Ishikawa (cell line): Measurements from ENCODE around the gene TTLL10.

Source experiments
- CEBPB ChIP-seq: IDR thresholded peaks from 2 replicates; pipeline ENCODE4 v1.6.1; 2012
- CREB1 ChIP-seq: IDR thresholded peaks from 2 replicates; pipeline ENCODE4 v1.6.1; 2012; ENCODE audit warnings: low read depth
- EGR1 ChIP-seq: IDR thresholded peaks from 2 replicates; pipeline ENCODE4 v1.6.1; 2012
- EP300 ChIP-seq: IDR thresholded peaks from 2 replicates; pipeline ENCODE4 v1.6.1; 2012; ENCODE audit warnings: borderline replicate concordance
- FOXM1 ChIP-seq: IDR thresholded peaks from 2 replicates; pipeline ENCODE4 v1.6.1; 2012; ENCODE audit warnings: low read depth, borderline replicate concordance
- NFIC ChIP-seq: IDR thresholded peaks from 2 replicates; pipeline ENCODE4 v1.6.1; 2012
- RAD21 ChIP-seq: IDR thresholded peaks from 2 replicates; pipeline ENCODE4 v1.6.1; 2012; ENCODE audit warnings: low read depth
- TAF1 ChIP-seq: IDR thresholded peaks from 2 replicates; pipeline ENCODE4 v1.6.1; 2012; ENCODE audit warnings: low read depth, mild to moderate bottlenecking
- TCF12 ChIP-seq: IDR thresholded peaks from 2 replicates; pipeline ENCODE4 v1.6.1; 2012; ENCODE audit warnings: low read depth
- TEAD4 ChIP-seq: IDR thresholded peaks from 2 replicates; pipeline ENCODE4 v1.6.1; 2012
- YY1 ChIP-seq: IDR thresholded peaks from 2 replicates; pipeline ENCODE4 v1.6.1; 2012; ENCODE audit warnings: low read depth
- ZBTB7A ChIP-seq: IDR thresholded peaks from 2 replicates; pipeline ENCODE4 v1.6.1; 2012; ENCODE audit warnings: low read depth
- TF ChIP-seq, protein P1 (sequence below): IDR thresholded peaks from 2 replicates; pipeline ENCODE4 v1.6.1; 2012
- TF ChIP-seq, protein P2 (sequence below): IDR thresholded peaks from 2 replicates; pipeline ENCODE4 v1.6.1; 2012; ENCODE audit warnings: low read depth, mild to moderate bottlenecking
- TF ChIP-seq, protein P3 (sequence below): IDR thresholded peaks from 2 replicates; pipeline ENCODE4 v1.6.1; 2012

Gene TTLL10

DNA sequence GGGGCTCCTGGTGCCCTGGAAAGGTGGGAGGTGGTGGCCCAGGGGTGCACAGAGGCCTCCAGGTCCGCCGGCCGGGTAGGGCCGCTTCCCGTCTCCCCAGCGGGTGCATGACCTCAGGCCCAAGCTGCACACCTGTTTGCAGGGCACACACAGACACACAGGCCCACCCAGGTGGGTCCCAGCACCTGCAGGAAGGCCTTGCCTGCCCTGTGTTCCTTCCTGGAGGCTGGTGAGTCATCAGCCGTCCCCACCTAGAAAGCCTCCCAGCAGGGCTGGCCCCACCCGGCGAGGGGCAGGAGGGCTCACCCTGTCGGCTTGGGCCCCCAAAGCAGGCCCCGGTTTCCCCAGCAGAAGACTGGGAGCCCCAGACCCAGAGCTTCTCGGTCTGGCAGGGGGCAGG, 23.6 kb upstream of the TTLL10 start:
- TF ChIP-seq, protein P1, sequence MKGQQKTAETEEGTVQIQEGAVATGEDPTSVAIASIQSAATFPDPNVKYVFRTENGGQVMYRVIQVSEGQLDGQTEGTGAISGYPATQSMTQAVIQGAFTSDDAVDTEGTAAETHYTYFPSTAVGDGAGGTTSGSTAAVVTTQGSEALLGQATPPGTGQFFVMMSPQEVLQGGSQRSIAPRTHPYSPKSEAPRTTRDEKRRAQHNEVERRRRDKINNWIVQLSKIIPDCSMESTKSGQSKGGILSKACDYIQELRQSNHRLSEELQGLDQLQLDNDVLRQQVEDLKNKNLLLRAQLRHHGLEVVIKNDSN, result no peak
- no peak for TF ChIP-seq RAD21
- no peak for TF ChIP-seq EP300
- no peak for TF ChIP-seq CREB1

DNA sequence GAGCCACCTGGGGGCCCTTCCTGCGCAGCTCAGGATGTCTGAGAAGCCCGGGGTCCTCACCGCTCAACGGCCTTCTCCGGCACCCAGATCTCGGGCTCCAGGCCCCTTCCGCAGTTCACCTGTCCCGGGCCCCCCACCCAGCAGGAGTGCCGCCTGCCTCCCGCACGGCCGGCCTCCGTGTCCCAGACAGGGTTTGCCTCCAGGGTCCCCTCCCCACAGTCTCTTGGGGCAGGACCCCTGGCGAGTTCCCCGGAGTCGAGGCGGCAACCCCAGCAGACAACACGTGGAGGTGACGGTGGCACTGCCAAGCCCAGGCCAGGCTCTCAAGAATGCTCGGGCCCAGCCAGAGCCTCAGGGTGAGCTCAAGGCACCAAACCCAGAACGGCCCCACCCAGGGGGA, 22.4 kb upstream of the TTLL10 start:
- no peak for TF ChIP-seq TAF1
- TF ChIP-seq, protein P1, result no peak
- no peak for TF ChIP-seq ZBTB7A
- TF ChIP-seq, protein P2, sequence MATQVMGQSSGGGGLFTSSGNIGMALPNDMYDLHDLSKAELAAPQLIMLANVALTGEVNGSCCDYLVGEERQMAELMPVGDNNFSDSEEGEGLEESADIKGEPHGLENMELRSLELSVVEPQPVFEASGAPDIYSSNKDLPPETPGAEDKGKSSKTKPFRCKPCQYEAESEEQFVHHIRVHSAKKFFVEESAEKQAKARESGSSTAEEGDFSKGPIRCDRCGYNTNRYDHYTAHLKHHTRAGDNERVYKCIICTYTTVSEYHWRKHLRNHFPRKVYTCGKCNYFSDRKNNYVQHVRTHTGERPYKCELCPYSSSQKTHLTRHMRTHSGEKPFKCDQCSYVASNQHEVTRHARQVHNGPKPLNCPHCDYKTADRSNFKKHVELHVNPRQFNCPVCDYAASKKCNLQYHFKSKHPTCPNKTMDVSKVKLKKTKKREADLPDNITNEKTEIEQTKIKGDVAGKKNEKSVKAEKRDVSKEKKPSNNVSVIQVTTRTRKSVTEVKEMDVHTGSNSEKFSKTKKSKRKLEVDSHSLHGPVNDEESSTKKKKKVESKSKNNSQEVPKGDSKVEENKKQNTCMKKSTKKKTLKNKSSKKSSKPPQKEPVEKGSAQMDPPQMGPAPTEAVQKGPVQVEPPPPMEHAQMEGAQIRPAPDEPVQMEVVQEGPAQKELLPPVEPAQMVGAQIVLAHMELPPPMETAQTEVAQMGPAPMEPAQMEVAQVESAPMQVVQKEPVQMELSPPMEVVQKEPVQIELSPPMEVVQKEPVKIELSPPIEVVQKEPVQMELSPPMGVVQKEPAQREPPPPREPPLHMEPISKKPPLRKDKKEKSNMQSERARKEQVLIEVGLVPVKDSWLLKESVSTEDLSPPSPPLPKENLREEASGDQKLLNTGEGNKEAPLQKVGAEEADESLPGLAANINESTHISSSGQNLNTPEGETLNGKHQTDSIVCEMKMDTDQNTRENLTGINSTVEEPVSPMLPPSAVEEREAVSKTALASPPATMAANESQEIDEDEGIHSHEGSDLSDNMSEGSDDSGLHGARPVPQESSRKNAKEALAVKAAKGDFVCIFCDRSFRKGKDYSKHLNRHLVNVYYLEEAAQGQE, result no peak
- no peak for TF ChIP-seq EGR1
- TF ChIP-seq NFIC, result no peak
- TF ChIP-seq, protein P3, sequence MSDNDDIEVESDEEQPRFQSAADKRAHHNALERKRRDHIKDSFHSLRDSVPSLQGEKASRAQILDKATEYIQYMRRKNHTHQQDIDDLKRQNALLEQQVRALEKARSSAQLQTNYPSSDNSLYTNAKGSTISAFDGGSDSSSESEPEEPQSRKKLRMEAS, result no peak
- TF ChIP-seq TCF12, result no peak
- TF ChIP-seq EP300, result no peak
- TF ChIP-seq FOXM1, result no peak
- TF ChIP-seq CREB1, result no peak
- TF ChIP-seq RAD21, result no peak
- TF ChIP-seq CEBPB, result no peak
- no peak for TF ChIP-seq TEAD4

DNA sequence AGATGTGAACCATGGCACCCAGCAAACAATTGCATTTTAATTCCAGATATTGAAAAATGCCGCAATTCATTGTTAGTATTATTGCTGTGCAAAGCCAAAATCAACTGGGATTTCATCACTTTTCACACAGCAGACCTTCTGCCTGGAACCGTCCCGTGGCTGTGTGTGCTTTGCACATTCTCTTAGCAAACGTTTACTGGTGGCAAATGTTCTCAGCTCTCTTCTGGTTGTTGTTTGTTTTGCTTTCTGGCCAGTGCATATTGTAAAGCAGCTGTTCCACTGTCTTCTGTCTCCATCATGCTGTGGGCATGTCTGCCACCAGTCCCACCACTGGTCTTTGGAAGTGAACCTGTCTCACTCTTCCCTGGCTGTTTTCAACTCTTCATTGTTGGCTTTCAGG, 19.8 kb upstream of the TTLL10 start:
- no peak for TF ChIP-seq FOXM1
- no peak for TF ChIP-seq CREB1
- TF ChIP-seq YY1, result no peak
- no peak for TF ChIP-seq NFIC
- no peak for TF ChIP-seq TCF12
- TF ChIP-seq, protein P2, result no peak
- TF ChIP-seq EP300, result no peak
- TF ChIP-seq CEBPB, result no peak
- TF ChIP-seq EGR1, result no peak
- TF ChIP-seq RAD21, result no peak
- TF ChIP-seq, protein P3, result no peak
- TF ChIP-seq ZBTB7A, result no peak
- no peak for TF ChIP-seq TEAD4
- no peak for TF ChIP-seq TAF1
- TF ChIP-seq, protein P1, result no peak

DNA sequence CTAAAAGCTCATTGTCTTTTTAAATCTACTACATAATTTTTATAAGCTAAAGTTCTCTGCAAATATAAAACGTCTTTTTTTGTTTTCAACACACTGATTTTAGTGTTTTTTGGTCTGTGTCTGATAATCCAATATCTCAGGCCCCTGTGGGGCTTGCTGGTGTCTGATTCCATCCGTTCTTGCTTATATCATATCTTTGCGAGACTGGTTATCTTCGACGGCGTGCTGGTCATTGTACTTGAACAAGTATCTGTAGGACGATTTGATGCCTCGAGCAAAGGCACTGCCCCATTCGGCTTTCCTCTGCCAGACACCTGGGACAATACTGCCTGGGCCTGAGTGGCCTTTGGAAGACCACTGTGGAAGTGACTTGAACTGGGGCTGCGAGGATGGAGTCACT, 18.4 kb upstream of the TTLL10 start:
- TF ChIP-seq EGR1 (no peak), RAD21 (no peak), FOXM1 (no peak), CREB1 (no peak)

DNA sequence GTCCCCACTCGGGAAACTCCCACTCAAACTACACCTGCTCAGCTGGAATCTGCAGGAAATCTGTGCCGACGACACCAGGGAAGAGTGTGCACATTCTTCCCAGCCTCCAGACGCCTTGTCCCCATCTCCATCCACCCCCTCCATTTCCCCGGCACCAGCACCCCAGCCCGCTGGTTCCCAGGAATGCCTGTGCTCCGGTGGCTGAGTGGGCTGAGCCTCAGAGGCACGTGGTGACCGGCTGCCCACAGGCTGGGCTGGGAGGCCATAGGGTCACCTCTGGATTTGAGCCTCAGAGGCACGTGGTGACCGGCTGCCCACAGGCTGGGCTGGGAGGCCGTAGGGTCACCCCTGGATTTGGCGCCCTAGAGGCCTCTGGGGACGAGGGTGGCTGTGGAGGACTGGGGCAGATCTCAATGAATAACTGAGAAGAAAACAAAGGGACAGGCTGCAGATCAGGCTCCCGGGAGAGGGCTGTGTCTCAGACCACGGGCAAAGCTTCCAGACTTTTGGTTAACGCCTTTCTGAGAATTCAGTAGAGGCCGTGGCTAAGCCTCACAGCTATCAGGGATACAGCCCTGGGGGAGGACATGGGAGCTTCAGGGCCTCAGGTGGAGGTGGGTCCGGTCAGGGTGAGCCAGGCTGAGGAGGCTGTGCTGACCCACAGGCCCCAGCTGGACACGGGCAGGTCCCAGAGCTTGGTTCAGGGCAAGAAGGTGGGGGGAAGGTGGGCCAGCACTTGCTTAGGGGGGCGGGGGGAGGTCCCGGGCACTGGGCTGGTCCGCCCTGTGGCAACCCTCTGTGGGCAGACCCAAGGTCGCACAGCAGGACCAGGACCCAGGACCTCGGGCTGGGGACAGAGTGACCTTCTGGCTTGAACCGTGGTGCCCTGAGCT, 17.3 kb upstream of the TTLL10 start:
- TF ChIP-seq YY1, result no peak
- TF ChIP-seq, protein P2, result no peak
- TF ChIP-seq FOXM1, result no peak
- no peak for TF ChIP-seq RAD21
